ENCODE results near the gene MYB.

DNA sequence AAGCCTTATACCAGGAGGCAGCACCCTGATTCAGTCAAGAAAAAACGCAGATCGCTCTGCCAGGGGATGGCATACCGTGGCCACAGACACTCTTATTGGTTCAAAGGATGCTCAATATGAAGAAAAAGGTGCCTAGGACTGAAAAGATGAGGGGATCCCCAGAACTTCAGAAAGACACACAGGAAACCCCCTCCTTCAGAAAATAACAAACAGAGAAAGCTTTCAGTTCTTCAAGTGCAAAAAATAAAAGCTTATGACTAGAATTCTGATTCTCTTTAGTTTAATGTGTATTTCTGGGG, 17.7 kb upstream of the MYB start:
- TF ChIP-seq ZNF112 (tag by site-specific recombination; IDR thresholded peaks at IDR 0.05) = no peak
- no peak for TF ChIP-seq ZBTB20 (tag by site-specific recombination; IDR thresholded peaks at IDR 0.05)
- TF ChIP-seq CTCF (tag by site-specific recombination; IDR thresholded peaks at IDR 0.05) = no peak
- no peak for TF ChIP-seq ZNF174 (tag by site-specific recombination; IDR thresholded peaks at IDR 0.05)
- no peak for TF ChIP-seq ZNF510 (tag by site-specific recombination; IDR thresholded peaks at IDR 0.05; ENCODE audit: insufficient replicate concordance)
- TF ChIP-seq, protein P1, sequence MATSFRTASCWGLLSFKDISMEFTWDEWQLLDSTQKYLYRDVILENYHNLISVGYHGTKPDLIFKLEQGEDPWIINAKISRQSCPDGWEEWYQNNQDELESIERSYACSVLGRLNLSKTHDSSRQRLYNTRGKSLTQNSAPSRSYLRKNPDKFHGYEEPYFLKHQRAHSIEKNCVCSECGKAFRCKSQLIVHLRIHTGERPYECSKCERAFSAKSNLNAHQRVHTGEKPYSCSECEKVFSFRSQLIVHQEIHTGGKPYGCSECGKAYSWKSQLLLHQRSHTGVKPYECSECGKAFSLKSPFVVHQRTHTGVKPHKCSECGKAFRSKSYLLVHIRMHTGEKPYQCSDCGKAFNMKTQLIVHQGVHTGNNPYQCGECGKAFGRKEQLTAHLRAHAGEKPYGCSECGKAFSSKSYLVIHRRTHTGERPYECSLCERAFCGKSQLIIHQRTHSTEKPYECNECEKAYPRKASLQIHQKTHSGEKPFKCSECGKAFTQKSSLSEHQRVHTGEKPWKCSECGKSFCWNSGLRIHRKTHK (tag by site-specific recombination; IDR thresholded peaks at IDR 0.05) = no peak
- TF ChIP-seq ZNF416 (tag by site-specific recombination; IDR thresholded peaks at IDR 0.05) = no peak
- no peak for TF ChIP-seq ZFP3 (tag by site-specific recombination; IDR thresholded peaks at IDR 0.05; ENCODE audit: low read depth)
- no peak for TF ChIP-seq OSR2 (tag by site-specific recombination; IDR thresholded peaks at IDR 0.05)

Data from HEK293 (cell line).